Prostate gland (tissue), 2 donors: ENCODE data around the gene SPIRE2. TPM values are rescaled to one million over a fixed set of nuclear protein-coding genes. Genes with fewer than 3 reads are reported as not detected.
"Not testable (repeated sequence)": the region's sequence is repeated elsewhere in the genome, so short reads cannot be mapped to it uniquely, and the experiment has no call there.

Source experiments
- DNase-seq: peaks from one replicate; pipeline ENCODE4 v3.0.0-alpha.2; 2019; ENCODE audit warnings: low spot score
- H3K27ac ChIP-seq, 2 donors: fragments of 200-600 bp; sonication (generic); 2 replicates each; pipeline ENCODE4 v1.5.1; 2017 to 2019
- H3K27me3 ChIP-seq: fragments of 200-600 bp; sonication (generic); replicated peaks from 2 replicates; pipeline ENCODE4 v1.5.1; 2019; ENCODE audit not compliant: insufficient read depth
- H3K36me3 ChIP-seq, 2 donors: fragments of 200-600 bp; sonication (generic); 1 replicate in 1 of 2; 2 replicates in 1 of 2; pipeline versions ENCODE4 v1.5.1 to v1.8.1; 2017 to 2019
- H3K4me1 ChIP-seq: fragments of 200-600 bp; sonication (generic); replicated peaks from 2 replicates; pipeline ENCODE4 v1.5.1; 2019
- H3K4me3 ChIP-seq, 2 donors: fragments of 200-600 bp; sonication (generic); 2 replicates each; pipeline ENCODE4 v1.5.1; 2017 to 2019
- H3K9me3 ChIP-seq: fragments of 200-600 bp; sonication (generic); 2 replicates; pipeline ENCODE4 v1.5.1; 2017
- POLR2A ChIP-seq: fragments of 450-650 bp; IDR thresholded peaks from one replicate; pipeline ENCODE4 v1.6.1; 2016; ENCODE audit warnings: antibody characterized with exemption, mild to moderate bottlenecking
- POLR2AphosphoS5 ChIP-seq: sonication (generic); formaldehyde crosslinking; IDR thresholded peaks from one replicate; pipeline ENCODE4 v1.6.1; 2017; ENCODE audit warnings: antibody characterized with exemption
- WGBS: methylation state at CpG from one replicate; pipeline ENCODE4 v1.1.5; 2018; 5-methylcytosine and 5-hydroxymethylcytosine counted together
- intact Hi-C: fragments of 100-400 bp; cut with DNase I; formaldehyde crosslinking; loops from one replicate; pipeline ENCODE4 v1.14.2; 2022
- total RNA-seq, 2 donors: library from RNA; depleted of rRNA; stranded (reverse); fragments of >200 nt; gene quantifications; one replicate each; pipeline ENCODE4 v1.1.0, GENCODE V29; 2016
- TF ChIP-seq, protein P1 (sequence below), 4 experiments: fragments of 200-600 bp in 2 of 4; fragments of 450-650 bp in 2 of 4; sonication (generic) in 2 of 4; IDR thresholded peaks; 1 replicate in 3 of 4; 2 replicates in 1 of 4; pipeline ENCODE4 v1.5.1; 2016 to 2019; ENCODE audit warnings: antibody characterized with exemption in 4 of 4, mild to moderate bottlenecking in 2 of 4, moderate library complexity in 2 of 4

SPIRE2 gene
- total RNA-seq, 2 donors from 2014 or later, result 13.7 to 15.5 TPM

DNA sequence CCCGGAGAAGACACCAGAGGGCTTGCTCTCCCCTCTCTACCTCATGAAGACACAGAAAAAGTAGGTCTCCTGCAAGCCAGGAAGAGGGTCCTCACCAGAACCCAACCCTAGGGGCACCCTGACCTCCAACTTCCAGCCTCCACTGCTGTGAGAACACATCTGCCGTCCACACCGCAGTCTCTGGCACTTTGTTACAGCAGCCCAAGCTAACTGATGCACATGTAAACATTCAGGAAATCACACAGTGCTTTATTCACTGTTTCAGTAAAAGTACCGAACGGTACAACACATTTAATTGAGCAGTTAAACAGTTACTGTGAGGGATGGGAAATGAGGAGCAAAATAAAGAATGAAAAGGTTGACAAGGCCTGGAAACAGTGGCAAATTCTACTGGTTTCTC, 30.1 kb upstream of the SPIRE2 start:
- no peak for DNase-seq
- WGBS, result 94% methylated on average over 5 of the region's 5 CpGs
- Histone ChIP-seq H3K27me3 (no peaks in the 10 kb centered on the region), H3K36me3 (no peaks in the 10 kb centered on the region), H3K4me3 (no peak overlapping the region), H3K27ac (no peak overlapping the region), H3K4me1 (no peaks in the 10 kb centered on the region), H3K9me3 (no peaks in the 10 kb centered on the region)
- intact Hi-C loops, result loop anchor here (5.0 kb wide), 1 partner anchor 91 kb away; no protein-coding TSS in a partner anchor
- TF ChIP-seq, protein P1, sequence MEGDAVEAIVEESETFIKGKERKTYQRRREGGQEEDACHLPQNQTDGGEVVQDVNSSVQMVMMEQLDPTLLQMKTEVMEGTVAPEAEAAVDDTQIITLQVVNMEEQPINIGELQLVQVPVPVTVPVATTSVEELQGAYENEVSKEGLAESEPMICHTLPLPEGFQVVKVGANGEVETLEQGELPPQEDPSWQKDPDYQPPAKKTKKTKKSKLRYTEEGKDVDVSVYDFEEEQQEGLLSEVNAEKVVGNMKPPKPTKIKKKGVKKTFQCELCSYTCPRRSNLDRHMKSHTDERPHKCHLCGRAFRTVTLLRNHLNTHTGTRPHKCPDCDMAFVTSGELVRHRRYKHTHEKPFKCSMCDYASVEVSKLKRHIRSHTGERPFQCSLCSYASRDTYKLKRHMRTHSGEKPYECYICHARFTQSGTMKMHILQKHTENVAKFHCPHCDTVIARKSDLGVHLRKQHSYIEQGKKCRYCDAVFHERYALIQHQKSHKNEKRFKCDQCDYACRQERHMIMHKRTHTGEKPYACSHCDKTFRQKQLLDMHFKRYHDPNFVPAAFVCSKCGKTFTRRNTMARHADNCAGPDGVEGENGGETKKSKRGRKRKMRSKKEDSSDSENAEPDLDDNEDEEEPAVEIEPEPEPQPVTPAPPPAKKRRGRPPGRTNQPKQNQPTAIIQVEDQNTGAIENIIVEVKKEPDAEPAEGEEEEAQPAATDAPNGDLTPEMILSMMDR (IDR thresholded peaks at IDR 0.05), result no peak
- TF ChIP-seq POLR2AphosphoS5 (no peak), POLR2A (no peak)

DNA sequence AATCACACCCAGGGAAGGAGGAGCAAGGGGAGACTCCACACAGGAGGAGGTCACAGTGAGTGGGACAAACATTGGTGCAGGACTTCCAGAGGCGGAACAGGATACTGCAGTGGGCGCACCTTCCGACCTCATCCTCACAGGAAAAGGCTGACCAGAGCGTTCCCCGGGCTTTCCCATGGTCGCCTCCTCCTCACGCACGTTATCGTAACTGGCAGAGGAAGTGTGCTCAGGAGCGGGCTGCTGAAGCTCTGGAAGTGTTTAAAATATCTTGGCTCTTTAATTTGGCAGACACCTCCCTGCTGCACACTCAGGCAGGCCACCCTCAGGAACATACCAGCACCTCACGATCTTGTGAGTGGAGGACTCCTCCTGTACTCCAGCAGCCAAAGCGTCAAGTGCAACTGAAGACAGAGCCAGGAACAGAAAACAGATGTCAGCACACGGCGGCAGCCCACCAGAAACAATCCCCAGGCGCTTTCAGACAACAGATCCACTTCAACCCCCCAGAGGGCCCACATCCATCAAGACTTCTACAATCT, 29.4 kb upstream of the SPIRE2 start:
- WGBS, result 80% methylated on average over 15 of the region's 15 CpGs
- Histone ChIP-seq H3K27me3 (no peaks in the 10 kb centered on the region), H3K4me3 (no peak overlapping the region), H3K9me3 (no peaks in the 10 kb centered on the region), H3K36me3 (no peaks in the 10 kb centered on the region), H3K4me1 (no peaks in the 10 kb centered on the region), H3K27ac (no peak overlapping the region)
- intact Hi-C loops, result loop anchor here (5.0 kb wide), 1 partner anchor 92 kb away; no protein-coding TSS in a partner anchor
- no peak for DNase-seq
- TF ChIP-seq POLR2AphosphoS5 (no peak), POLR2A (no peak)
- TF ChIP-seq, protein P1 (IDR thresholded peaks at IDR 0.05), result no peak

DNA sequence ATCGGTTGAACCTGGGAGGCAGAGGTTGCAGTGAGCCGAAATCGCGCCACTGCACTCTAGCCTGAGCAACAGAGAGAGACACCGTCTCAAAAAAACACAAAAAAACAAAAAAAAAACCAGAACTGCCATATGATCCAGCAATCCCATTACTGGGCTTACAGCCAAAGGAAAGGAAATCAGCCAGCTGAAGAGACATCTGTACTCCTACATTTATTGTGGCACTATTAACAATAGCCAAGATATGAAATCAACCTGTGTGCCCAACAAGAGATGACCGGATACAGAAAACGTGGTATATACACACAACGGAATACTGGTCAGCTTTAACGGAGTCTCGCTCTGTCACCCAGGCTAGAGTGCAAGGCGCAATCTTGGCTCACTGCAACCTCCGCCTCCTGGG, 26.5 kb upstream of the SPIRE2 start:
- no peak overlapping the region for H3K4me3 ChIP-seq
- no peaks in the 10 kb centered on the region for H3K36me3 ChIP-seq
- H3K27me3 ChIP-seq, result no peaks in the 10 kb centered on the region
- 81% methylated on average over 12 of the region's 12 CpGs for WGBS
- no peak overlapping the region for H3K27ac ChIP-seq
- TF ChIP-seq POLR2A, result no peak
- TF ChIP-seq, protein P1 (IDR thresholded peaks at IDR 0.05), result no peak
- no peak for TF ChIP-seq POLR2AphosphoS5
- H3K4me1 ChIP-seq, result no peaks in the 10 kb centered on the region
- DNase-seq, result no peak
- intact Hi-C loops, result no loop called here
- H3K9me3 ChIP-seq, result no peaks in the 10 kb centered on the region

DNA sequence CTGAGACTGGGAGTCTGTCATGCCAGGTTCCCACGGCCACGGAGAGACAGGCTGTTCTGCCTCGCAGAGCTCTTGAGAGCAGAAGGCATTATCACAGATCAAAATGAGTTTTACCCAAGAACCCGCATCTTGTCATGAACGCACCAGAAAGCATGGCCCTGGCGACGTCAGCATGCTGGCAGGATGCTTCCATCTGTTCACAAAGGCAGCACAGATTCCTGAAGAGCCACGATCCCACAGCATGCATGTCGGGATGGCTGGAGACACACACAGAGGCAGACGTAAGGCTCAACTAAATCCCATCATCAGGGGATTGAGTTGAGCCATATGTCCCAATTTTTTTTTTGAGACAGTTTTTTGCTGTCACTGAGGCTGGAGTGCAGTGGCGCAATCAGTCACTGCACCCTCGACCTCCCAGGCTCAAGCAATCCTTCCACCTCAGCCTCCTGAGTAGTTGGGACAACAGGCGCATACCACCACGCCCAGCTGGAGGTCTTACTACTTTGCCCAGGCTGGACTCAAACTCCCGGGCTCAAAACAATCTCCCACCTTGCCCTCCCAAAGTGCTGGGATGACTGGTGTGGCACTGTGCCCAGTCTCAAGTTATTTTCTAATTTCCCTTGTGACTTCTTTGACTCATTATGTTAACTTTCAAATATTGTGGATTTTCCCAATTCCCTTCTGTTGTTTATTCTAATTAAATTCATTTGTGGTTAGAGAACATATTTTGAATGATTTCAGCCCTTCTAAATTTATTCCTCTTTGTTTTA, 23.0 kb upstream of the SPIRE2 start:
- no peaks in the 10 kb centered on the region for H3K36me3 ChIP-seq
- no peaks in the 10 kb centered on the region for H3K27me3 ChIP-seq
- no peak overlapping the region for H3K4me3 ChIP-seq
- no peak overlapping the region for H3K27ac ChIP-seq
- intact Hi-C loops, result no loop called here
- no peaks in the 10 kb centered on the region for H3K9me3 ChIP-seq
- DNase-seq, result no peak
- no peaks in the 10 kb centered on the region for H3K4me1 ChIP-seq
- TF ChIP-seq, protein P1 (IDR thresholded peaks at IDR 0.05), result no peak
- no peak for TF ChIP-seq POLR2AphosphoS5
- no peak for TF ChIP-seq POLR2A
- 90% methylated on average over 15 of the region's 15 CpGs for WGBS

DNA sequence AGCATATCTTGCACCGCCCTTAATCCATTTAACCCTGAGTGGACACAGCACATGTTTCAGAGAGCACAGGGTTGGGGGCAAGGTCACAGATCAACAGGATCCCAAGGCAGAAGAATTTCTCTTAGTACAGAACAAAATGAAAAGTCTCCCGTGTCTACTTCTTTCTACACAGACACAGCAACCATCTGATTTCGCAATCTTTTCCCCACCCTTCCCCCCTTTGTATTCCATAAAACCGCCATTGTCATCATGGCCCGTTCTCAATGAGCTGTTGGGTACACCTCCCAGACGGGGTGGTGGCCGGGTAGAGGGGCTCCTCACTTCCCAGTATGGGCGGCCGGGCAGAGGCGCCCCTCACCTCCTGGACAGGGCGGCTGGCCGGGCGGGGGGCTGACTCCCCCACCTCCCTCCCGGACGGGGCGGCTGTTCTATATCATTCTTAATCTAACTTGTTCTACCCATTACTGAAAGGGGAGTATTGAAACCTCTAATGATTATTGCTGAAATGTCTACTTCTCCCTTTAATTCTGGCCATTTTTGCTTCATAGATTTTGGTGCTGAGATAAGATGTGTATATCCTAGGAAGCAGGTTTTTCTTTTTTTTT, 21.6 kb upstream of the SPIRE2 start:
- H3K27ac ChIP-seq, H3K9me3 ChIP-seq, H3K27me3 ChIP-seq, DNase-seq, H3K4me1 ChIP-seq, H3K36me3 ChIP-seq, H3K4me3 ChIP-seq, intact Hi-C loops: not testable (repeated sequence)
- WGBS, result 88% methylated on average over 16 of the region's 16 CpGs
